Nephron (organoid): ENCODE data around the gene CHCHD6.

ENCODE experiments used
- H3K27ac Mint-ChIP-seq, 3 experiments: 2 replicates each; pipeline ENCODE4 v1.8.0; 2020; ENCODE audit warnings: mixed read lengths in 3 of 3, mild to moderate bottlenecking in 2 of 3, moderate library complexity in 1 of 3
- H3K27me3 Mint-ChIP-seq: 2 replicates; pipeline ENCODE4 v1.8.0; 2021; ENCODE audit warnings: low read depth, mild to moderate bottlenecking, moderate library complexity, mixed read lengths
- H3K36me3 Mint-ChIP-seq: 2 replicates; pipeline ENCODE4 v1.8.0; 2020; ENCODE audit warnings: low read depth, mixed read lengths
- H3K4me1 Mint-ChIP-seq: 2 replicates; pipeline ENCODE4 v1.8.0; 2020; ENCODE audit warnings: mixed read lengths
- H3K4me3 Mint-ChIP-seq, 3 experiments: 2 replicates each; pipeline ENCODE4 v1.8.0; 2020; ENCODE audit warnings: mild to moderate bottlenecking in 3 of 3, mixed read lengths in 3 of 3, moderate library complexity in 2 of 3
- H3K9me3 Mint-ChIP-seq: 2 replicates; pipeline ENCODE4 v1.8.0; 2020; ENCODE audit warnings: mixed read lengths
- CTCF ChIP-seq, 3 experiments: fragments of 200-600 bp; sonication (generic); IDR thresholded peaks; one replicate each; pipeline ENCODE4 v1.5.0; 2021; ENCODE audit warnings: antibody characterized with exemption in 3 of 3; ENCODE audit not compliant: unreplicated experiment in 3 of 3

CHCHD6 gene

DNA sequence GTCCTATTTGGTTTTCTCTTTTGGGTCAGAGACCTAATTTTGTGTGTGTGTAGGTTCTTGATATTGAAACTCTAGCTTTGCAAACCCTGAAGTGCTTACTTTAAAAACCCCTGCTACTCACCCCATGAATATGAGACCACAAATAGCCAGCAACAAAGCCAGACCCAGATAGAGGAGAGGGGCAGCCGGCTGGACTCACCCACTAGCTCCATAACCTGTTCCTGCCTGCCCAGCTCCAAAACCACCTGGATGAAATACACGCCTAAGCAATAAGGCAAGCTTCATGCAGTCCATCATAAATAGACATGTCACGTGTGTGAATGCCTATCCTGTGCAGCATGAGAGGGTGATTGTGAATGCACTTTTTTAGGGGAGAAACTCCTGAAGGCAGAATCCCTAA, 45.5 kb upstream of the CHCHD6 start:
- no peak overlapping the region for H3K4me3 Mint-ChIP-seq
- no peak overlapping the region for H3K27ac Mint-ChIP-seq
- H3K4me1 Mint-ChIP-seq, result peaks cover 1% of the 10 kb centered on the region
- H3K27me3 Mint-ChIP-seq, result peaks cover 57% of the 10 kb centered on the region
- no peak for TF ChIP-seq CTCF (IDR thresholded peaks at IDR 0.05; ENCODE audit: unreplicated experiment in 3 of 3)
- peaks cover 4% of the 10 kb centered on the region for H3K9me3 Mint-ChIP-seq
- no peaks in the 10 kb centered on the region for H3K36me3 Mint-ChIP-seq

GRCh38 chr3:126659915-126660886, 43.8 kb upstream of the CHCHD6 start:
- Mint-ChIP-seq H3K27ac (no peak overlapping the region), H3K4me1 (no peaks in the 10 kb centered on the region), H3K9me3 (peaks cover 4% of the 10 kb centered on the region), H3K36me3 (no peaks in the 10 kb centered on the region), H3K27me3 (peaks cover 65% of the 10 kb centered on the region), H3K4me3 (peak overlapping the region in 1 of 3 experiments; percentile 59)
- no peak for TF ChIP-seq CTCF (IDR thresholded peaks at IDR 0.05; ENCODE audit: unreplicated experiment in 3 of 3)

DNA sequence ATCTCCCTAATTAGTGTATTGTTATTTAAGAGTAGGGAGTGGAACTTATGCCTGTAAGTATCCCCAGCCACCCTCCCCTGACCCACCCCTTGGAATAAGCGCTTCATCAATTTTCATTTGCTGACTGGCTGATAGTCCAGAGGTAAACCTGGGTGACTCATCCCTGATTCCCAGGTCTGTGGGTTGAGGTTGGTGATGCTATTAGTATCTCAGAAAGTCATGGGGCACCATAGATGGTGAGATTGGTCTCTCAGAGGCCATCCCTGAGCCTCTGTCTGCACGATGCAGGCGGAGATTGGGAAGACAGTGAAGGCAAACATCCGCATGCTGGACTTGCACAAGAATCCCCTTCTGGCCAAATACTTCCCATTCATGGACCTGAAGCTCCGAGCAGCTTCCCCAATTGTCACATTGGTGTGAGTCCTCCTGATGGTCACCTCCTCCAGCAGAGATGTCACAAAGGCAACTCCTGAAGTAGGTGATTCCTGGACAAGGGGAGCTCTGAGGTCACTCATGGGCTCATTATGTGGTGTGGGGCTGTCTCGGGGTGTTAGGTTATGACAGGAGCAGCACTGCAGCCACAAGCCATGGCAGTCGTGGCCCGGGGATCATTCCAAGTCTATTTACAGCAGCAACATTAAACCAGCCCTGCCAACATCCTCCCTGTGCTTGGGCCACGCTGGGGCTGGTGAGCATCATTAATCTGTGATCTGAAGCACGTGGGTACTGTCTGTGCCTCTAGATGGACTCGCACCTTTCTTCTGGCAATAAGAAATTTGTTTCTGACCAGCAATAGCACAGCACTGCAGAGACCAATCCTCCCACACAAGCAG, 42.3 kb upstream of the CHCHD6 start:
- TF ChIP-seq CTCF (IDR thresholded peaks at IDR 0.05; ENCODE audit: unreplicated experiment in 3 of 3), result no peak

GRCh38 chr3:126663257-126663656, 40.8 kb upstream of the CHCHD6 start:
- TF ChIP-seq CTCF (IDR thresholded peaks at IDR 0.05; ENCODE audit: unreplicated experiment in 3 of 3), result no peak
- no peaks in the 10 kb centered on the region for H3K36me3 Mint-ChIP-seq
- H3K27ac Mint-ChIP-seq, result no peak overlapping the region
- H3K27me3 Mint-ChIP-seq, result peaks cover 66% of the 10 kb centered on the region
- H3K4me1 Mint-ChIP-seq, result no peaks in the 10 kb centered on the region
- H3K4me3 Mint-ChIP-seq, result no peak overlapping the region
- peaks cover under 1% of the 10 kb centered on the region for H3K9me3 Mint-ChIP-seq

More for the DNA sequence above, 42.3 kb upstream of the CHCHD6 start:
- H3K36me3 Mint-ChIP-seq, result no peaks in the 10 kb centered on the region
- no peaks in the 10 kb centered on the region for H3K4me1 Mint-ChIP-seq
- peaks cover 64% of the 10 kb centered on the region for H3K27me3 Mint-ChIP-seq
- no peak overlapping the region for H3K4me3 Mint-ChIP-seq
- H3K9me3 Mint-ChIP-seq, result peaks cover 4% of the 10 kb centered on the region
- no peak overlapping the region for H3K27ac Mint-ChIP-seq

DNA sequence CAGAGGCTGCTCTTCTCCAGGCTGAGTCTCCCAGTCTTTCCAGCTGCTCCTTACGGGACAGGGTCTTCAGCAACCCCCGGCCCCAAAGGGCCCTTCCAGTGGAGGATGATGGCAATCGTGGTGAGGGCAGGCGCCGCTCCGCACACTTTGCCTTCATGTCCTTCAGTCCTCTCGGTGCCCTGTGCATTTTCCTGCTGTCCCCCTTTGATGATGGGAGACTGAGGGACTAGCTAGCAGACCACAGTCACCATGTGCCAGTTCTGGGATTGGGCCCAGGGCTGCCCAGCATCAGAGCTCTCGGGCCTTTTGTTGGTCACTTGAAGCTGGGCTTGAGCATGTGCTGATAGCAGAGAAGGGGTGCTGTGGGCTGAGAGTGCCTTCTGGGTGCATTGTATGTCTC, 40.3 kb upstream of the CHCHD6 start:
- H3K4me3 Mint-ChIP-seq, result no peak overlapping the region
- no peak overlapping the region for H3K27ac Mint-ChIP-seq
- peaks cover 62% of the 10 kb centered on the region for H3K27me3 Mint-ChIP-seq
- no peaks in the 10 kb centered on the region for H3K36me3 Mint-ChIP-seq
- no peaks in the 10 kb centered on the region for H3K9me3 Mint-ChIP-seq
- TF ChIP-seq CTCF (IDR thresholded peaks at IDR 0.05; ENCODE audit: unreplicated experiment in 3 of 3), result no peak
- H3K4me1 Mint-ChIP-seq, result no peaks in the 10 kb centered on the region
